ENCODE data around the gene P2RY14. TPM values are rescaled to one million over a fixed set of nuclear protein-coding genes. Genes with fewer than 3 reads are reported as not detected.

P2RY14 gene
- total and polyA plus RNA-seq, 2 donors (not counting 1 experiment from before 2014, with no cell fraction given), result 0.26 TPM; not detected in 1

DNA sequence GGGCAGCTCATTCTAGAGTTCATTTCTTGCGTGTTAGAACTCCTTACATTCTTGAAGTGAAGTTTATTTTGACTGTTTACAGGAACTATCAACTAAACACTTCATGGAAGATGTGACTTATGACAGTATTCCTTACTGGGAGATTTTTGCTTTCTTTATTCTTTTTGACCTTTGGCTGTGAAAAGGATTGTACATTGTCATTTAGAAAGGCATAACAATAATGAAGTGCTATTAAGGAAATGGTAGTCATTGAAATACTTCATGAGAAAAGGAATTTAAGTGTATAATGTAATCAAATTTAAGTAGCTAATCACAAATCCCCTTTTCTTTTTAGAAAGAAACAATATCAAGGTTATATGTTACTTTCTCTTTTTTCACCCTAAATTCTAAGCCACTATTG is 11.3 kb downstream of the P2RY14 start:
- no peak for DNase-seq (ENCODE audit: low read depth in 2 of 2)
- H3K79me2 ChIP-seq (ENCODE audit: control insufficient read depth, insufficient read depth, low read length), result no peaks in the 10 kb centered on the region
- no peak overlapping the region for H3K9ac ChIP-seq (ENCODE audit: insufficient read depth, low read length)
- no peaks in the 10 kb centered on the region for H3K4me1 ChIP-seq (ENCODE audit: control insufficient read depth, extremely low read depth, insufficient read depth, low read length)
- H3K9me3 ChIP-seq (ENCODE audit: control insufficient read depth, insufficient read depth, low read depth, low read length), result no peaks in the 10 kb centered on the region
- H3K36me3 ChIP-seq (ENCODE audit: control insufficient read depth, insufficient read depth, low read length), result no peaks in the 10 kb centered on the region
- no peaks in the 10 kb centered on the region for H4K20me1 ChIP-seq (ENCODE audit: control insufficient read depth, extremely low read depth, insufficient read depth, low read length)
- no peak overlapping the region for H2AFZ ChIP-seq (ENCODE audit: low read length)
- no peak overlapping the region for H3K4me2 ChIP-seq (ENCODE audit: extremely low read depth, insufficient read depth, low read length)
- no peak overlapping the region for H3K27ac ChIP-seq (ENCODE audit: insufficient read depth, low read length)
- H3K4me3 ChIP-seq (replicated peaks in 1 of 4; ENCODE audit: control extremely low read depth in 1 of 4, insufficient read depth in 1 of 4, low read depth in 3 of 4, low read length in 4 of 4), result no peak overlapping the region
- H3K27me3 ChIP-seq (ENCODE audit: control insufficient read depth, insufficient read depth, low read length), result no peaks in the 10 kb centered on the region
- TF ChIP-seq EZH2 (IDR thresholded peaks at IDR 0.05; ENCODE audit: low read length, missing control alignments) (no peak), CTCF (conservative IDR thresholded peaks at IDR 0.05 in 1 of 2, IDR thresholded peaks at IDR 0.05 in 1 of 2; ENCODE audit: low read depth in 1 of 2, low read length in 2 of 2) (no peak)

GRCh38 chr3:151265866-151266265 is 12.5 kb downstream of the P2RY14 start:
- Histone ChIP-seq H3K79me2 (ENCODE audit: control insufficient read depth, insufficient read depth, low read length) (no peaks in the 10 kb centered on the region), H3K27ac (ENCODE audit: insufficient read depth, low read length) (no peak overlapping the region), H4K20me1 (ENCODE audit: control insufficient read depth, extremely low read depth, insufficient read depth, low read length) (no peaks in the 10 kb centered on the region), H3K27me3 (ENCODE audit: control insufficient read depth, insufficient read depth, low read length) (no peaks in the 10 kb centered on the region), H3K9ac (ENCODE audit: insufficient read depth, low read length) (no peak overlapping the region), H3K4me2 (ENCODE audit: extremely low read depth, insufficient read depth, low read length) (no peak overlapping the region), H3K9me3 (ENCODE audit: control insufficient read depth, insufficient read depth, low read depth, low read length) (no peaks in the 10 kb centered on the region), H3K36me3 (ENCODE audit: control insufficient read depth, insufficient read depth, low read length) (no peaks in the 10 kb centered on the region), H2AFZ (ENCODE audit: low read length) (no peak overlapping the region), H3K4me3 (replicated peaks in 1 of 4; ENCODE audit: control extremely low read depth in 1 of 4, insufficient read depth in 1 of 4, low read depth in 3 of 4, low read length in 4 of 4) (no peak overlapping the region), H3K4me1 (ENCODE audit: control insufficient read depth, extremely low read depth, insufficient read depth, low read length) (no peaks in the 10 kb centered on the region)
- DNase-seq (ENCODE audit: low read depth in 2 of 2), result no peak
- TF ChIP-seq EZH2 (IDR thresholded peaks at IDR 0.05; ENCODE audit: low read length, missing control alignments) (no peak), CTCF (conservative IDR thresholded peaks at IDR 0.05 in 1 of 2, IDR thresholded peaks at IDR 0.05 in 1 of 2; ENCODE audit: low read depth in 1 of 2, low read length in 2 of 2) (no peak)

GRCh38 chr3:151265166-151265565 is 13.2 kb downstream of the P2RY14 start:
- Histone ChIP-seq H3K4me1 (ENCODE audit: control insufficient read depth, extremely low read depth, insufficient read depth, low read length) (no peaks in the 10 kb centered on the region), H3K79me2 (ENCODE audit: control insufficient read depth, insufficient read depth, low read length) (no peaks in the 10 kb centered on the region), H2AFZ (ENCODE audit: low read length) (no peak overlapping the region)

More at GRCh38 chr3:151265166-151265565, 13.2 kb downstream of the P2RY14 start:
- Histone ChIP-seq H4K20me1 (ENCODE audit: control insufficient read depth, extremely low read depth, insufficient read depth, low read length) (no peaks in the 10 kb centered on the region), H3K4me2 (ENCODE audit: extremely low read depth, insufficient read depth, low read length) (no peak overlapping the region), H3K4me3 (replicated peaks in 1 of 4; ENCODE audit: control extremely low read depth in 1 of 4, insufficient read depth in 1 of 4, low read depth in 3 of 4, low read length in 4 of 4) (no peak overlapping the region), H3K27me3 (ENCODE audit: control insufficient read depth, insufficient read depth, low read length) (no peaks in the 10 kb centered on the region), H3K9ac (ENCODE audit: insufficient read depth, low read length) (no peak overlapping the region), H3K27ac (ENCODE audit: insufficient read depth, low read length) (no peak overlapping the region), H3K9me3 (ENCODE audit: control insufficient read depth, insufficient read depth, low read depth, low read length) (no peaks in the 10 kb centered on the region), H3K36me3 (ENCODE audit: control insufficient read depth, insufficient read depth, low read length) (no peaks in the 10 kb centered on the region)
- TF ChIP-seq EZH2 (IDR thresholded peaks at IDR 0.05; ENCODE audit: low read length, missing control alignments), result no peak
- TF ChIP-seq CTCF (conservative IDR thresholded peaks at IDR 0.05 in 1 of 2, IDR thresholded peaks at IDR 0.05 in 1 of 2; ENCODE audit: low read depth in 1 of 2, low read length in 2 of 2), result no peak
- no peak for DNase-seq (ENCODE audit: low read depth in 2 of 2)

All from fibroblast of lung (primary cell).